HS-27A (cell line): Measurements from ENCODE around the gene TPD52L1.
"Not testable (repeated sequence)": the region's sequence is repeated elsewhere in the genome, so short reads cannot be mapped to it uniquely, and the experiment has no call there.

Experiments
- DNase-seq: peaks from one replicate; pipeline ENCODE4 v3.0.0-alpha.2; 2012; ENCODE audit warnings: low read depth, missing footprints

Gene TPD52L1

DNA sequence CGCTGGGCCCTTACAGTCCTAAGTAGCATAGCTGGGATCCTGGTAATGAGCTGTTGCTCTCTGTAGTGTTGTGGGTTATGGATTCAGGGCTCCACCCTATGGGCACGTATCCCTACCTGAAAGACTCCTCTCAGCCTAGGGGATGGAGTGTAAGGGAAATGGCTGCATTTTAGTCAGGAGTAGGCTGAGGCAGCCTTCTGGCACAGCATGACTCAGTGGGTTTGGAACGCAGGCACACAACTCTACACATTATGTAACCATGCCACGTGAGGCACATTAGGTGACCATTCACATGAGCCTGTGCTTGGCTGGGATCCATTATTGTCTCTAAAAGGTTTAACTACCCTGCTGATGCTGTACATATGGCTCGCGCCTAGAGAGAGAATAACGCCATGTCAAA is 120.4 kb downstream of the TPD52L1 start:
- no peak for DNase-seq

GRCh38 chr6:125274935-125275334 is 121.4 kb downstream of the TPD52L1 start:
- no peak for DNase-seq

DNA sequence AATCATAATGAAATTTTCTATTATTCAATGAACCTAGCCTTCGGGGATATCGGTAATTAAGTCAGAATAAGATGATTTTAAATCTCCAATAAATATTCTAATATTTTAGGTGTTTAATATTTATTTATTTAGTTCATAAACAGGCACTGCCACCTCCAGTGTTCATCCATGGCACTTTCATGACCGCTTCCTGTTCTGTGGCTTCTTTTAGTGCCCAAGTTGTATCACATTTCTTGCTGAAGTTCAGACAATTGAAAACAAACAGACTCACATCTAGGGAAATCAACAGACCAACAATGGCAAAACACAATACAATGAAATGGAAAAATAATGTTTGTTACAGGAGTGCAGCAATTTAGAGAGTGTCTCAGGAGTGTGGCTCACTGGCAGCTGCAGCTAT is 122.2 kb downstream of the TPD52L1 start:
- DNase-seq, result no peak

DNA sequence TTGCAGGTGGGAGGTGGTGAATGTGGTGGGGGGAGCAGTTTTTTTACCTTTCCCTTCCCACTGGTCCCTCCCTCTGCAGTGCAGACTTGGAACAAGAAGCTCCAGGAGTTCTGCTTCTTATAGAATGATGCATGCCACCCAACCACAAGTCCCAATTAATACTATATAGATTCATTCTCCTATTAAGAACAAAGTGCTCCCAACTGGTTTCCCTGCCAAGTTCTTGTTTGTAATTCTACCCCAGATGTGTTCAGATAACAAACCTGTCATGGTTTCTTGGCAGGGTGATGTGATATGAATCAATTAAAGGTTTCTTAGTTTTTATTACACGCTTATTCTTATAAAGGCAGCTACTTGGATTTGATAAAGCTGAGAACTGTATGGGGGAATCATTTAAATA is 124.3 kb downstream of the TPD52L1 start:
- no peak for DNase-seq

- DNase-seq, result no peak
Observed at GRCh38 chr6:125279961-125280360, 126.4 kb downstream of the TPD52L1 start.

GRCh38 chr6:125280370-125281035 is 126.9 kb downstream of the TPD52L1 start:
- DNase-seq, result not testable (repeated sequence)

DNA sequence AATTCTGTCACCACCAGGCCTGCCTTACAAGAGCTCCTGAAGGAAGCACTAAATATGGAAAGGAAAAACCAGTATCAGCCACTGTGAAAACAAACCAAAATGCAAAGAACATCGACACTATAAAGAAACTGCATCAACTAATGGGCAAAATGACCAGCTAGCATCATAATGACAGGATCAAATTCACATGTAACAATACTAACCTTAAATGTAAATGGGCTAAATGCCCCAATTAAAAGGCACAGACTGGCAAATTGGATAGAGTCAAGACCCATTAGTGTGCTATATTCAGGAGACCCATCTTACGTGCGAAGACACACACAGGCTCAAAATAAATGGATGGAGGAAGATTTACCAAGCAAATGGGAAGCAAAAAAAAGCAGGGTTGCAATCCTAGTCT is 128.9 kb downstream of the TPD52L1 start:
- DNase-seq, result not testable (repeated sequence)

DNA sequence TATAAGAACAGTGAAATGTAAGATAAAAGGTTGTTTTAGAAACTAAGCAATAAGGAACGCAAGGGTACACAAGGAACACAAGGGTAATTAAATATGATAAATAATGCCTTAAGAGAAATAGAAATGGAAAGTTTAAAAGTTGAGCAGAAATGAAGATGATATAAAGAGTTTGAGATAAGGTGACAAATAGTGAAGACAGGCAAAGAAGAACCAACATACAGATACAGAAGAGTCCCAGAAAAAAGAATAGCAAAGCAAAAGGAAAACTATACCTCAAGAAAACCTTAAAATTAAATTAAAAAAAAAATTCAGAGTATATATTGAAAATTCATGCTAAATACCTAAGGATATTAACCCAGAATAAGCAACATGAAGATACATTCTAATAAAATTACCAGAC is 131.8 kb downstream of the TPD52L1 start:
- DNase-seq, result no peak

DNA sequence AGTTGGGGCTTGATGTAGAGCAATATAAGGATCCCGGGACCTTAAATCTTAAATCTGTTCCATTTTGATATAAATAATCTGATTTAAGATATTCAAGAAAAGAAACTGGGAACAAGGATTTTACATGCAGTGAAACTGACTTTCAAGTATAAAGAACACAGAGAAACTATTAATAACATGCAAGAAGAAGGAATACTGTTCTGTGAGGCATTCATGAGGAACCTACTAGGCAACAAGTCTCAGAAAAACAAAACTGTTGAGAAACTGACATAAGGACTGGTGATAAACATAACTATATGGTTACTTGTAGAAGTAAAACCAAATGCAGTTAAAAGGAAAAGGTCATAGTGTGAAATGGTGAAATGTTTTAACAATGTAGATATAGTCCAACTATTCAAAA is 132.4 kb downstream of the TPD52L1 start:
- DNase-seq, result no peak

DNA sequence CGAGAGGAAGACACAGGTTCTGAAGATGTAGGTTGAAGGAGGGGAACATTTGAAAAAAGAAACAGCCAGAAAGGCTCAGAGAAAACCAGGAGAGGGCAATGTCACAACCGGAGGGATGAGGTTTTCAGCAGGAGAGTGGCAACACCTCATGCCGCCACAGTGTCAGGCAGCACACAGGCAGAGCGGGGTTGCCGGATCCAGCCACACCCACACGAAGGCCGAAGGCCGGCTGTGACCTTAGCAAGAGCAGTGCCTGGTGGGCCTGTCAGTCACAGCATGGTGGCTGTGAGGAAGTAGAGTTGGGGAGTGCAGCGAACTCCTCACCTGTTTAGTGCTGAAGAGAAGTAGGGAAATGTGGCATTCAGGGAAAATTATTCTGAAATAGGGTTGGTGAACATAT is 134.1 kb downstream of the TPD52L1 start:
- no peak for DNase-seq

GRCh38 chr6:125293587-125293986 is 140.0 kb downstream of the TPD52L1 start:
- no peak for DNase-seq

- DNase-seq, result no peak
Observed at GRCh38 chr6:125294036-125294435, 140.5 kb downstream of the TPD52L1 start.

GRCh38 chr6:125294925-125295324 is 141.4 kb downstream of the TPD52L1 start:
- DNase-seq, result no peak

DNA sequence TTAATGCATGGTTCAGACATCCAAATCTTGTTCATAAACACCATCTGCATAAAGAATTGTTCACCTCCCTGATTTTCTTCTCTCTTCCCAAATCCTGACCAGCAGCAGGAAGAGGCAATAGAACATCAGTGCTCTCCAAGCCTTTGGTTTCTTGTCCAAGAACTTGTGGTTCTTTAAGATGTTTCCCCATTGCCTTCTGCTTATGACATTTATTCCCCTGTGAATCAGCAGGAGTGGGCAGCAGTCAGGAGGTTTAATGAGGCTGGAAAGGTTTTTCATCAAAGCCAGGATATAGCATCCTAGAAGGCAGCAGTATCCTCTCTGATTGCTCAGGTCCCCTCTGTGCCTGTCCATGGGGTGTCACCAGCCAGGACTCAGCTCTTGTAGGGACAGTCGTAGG is 142.9 kb downstream of the TPD52L1 start:
- no peak for DNase-seq

GRCh38 chr6:125299257-125299656 is 145.7 kb downstream of the TPD52L1 start:
- no peak for DNase-seq

DNA sequence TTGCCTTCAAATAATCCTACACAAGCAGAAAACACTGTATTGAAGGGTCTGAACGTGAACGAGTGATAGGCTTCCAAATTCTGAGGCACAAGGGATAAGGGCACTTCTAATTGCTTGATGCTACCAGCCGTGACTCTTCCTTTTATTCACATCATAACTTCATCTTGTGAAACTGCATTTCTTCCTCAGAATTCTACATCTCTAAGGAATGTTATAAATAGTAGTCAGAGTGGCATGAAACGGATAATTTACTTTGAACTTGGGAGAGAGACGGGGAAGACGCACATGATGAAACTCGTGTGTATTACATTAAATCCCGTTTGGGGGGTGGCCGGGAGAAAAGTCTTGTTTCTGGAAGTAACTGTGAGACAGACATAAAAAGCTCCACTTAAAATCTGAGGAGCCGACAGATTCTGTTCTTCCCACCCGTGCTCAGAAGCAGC is 147.4 kb downstream of the TPD52L1 start:
- no peak for DNase-seq

DNA sequence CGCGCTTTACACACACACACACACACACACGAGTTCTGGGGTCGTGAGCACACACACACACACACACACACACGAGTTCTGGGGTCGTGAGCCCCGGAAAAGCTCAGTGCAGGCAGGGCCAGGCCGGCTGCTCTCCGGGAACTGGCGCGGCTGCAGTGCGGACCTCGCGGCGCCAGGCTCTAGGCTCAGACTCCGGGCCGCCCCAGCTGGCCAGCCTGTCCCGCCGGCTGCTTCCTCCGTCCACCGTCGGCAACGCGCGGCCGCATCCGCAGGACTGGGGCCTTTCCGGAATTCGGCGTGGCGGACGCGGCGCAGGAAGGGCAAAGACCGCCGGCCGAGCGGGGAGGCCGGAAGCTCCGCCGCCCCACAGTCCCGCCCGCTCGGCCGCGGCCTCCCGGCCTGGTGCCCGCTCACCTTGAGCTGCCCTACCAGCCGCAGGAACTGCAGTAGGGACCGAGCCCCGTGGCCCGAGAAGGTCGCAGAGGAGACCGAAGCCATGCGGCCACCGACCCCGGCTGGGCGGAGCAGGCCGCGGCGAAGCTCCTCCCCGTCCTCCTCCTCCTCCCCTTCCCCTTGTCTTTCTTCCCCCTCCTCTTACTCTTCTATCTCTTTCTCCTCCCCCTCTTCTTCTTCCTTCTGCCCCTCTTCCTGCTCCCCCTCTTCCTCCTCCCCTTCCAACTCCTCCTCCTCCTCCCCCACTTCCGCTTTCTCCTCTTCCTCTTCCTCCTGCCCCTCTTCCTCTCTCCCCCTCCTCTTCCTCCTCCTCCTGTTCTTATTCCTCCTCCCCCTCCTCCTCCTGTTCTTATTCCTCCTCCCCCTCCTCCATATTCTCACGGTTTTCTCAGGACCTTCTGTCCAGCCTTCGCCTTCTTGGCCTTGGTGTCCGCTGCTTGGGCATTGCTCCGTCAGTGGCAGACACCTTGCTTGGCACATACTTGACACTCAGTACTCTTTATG is 148.1 kb downstream of the TPD52L1 start, which contains the start of gene HDDC2:
Gene HDDC2, minus strand, starts transcription at position 533 of the 957 bp plus-strand sequence. Its CDS starts 35 bp downstream, at position 498.
- DNase-seq, result no peak

- no peak for DNase-seq
Observed at GRCh38 chr6:125302840-125303511, 149.4 kb downstream of the TPD52L1 start.

DNA sequence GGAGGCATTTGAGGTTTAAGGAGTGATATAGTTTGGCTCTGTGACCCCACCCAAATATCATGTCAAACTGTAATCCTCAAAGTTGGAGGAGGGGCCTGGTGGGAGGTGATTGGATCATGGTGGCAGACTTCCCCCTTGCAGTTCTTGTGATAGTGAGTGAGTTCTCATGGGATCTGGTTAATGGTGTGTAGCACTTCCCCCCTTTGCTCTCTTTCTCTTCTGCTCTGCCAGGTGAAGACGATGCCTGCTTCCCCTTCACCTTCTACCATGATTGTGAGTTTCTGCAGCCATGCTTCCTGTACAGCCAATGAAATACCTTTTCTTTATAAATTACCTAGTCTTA is 149.9 kb downstream of the TPD52L1 start:
- no peak for DNase-seq

DNA sequence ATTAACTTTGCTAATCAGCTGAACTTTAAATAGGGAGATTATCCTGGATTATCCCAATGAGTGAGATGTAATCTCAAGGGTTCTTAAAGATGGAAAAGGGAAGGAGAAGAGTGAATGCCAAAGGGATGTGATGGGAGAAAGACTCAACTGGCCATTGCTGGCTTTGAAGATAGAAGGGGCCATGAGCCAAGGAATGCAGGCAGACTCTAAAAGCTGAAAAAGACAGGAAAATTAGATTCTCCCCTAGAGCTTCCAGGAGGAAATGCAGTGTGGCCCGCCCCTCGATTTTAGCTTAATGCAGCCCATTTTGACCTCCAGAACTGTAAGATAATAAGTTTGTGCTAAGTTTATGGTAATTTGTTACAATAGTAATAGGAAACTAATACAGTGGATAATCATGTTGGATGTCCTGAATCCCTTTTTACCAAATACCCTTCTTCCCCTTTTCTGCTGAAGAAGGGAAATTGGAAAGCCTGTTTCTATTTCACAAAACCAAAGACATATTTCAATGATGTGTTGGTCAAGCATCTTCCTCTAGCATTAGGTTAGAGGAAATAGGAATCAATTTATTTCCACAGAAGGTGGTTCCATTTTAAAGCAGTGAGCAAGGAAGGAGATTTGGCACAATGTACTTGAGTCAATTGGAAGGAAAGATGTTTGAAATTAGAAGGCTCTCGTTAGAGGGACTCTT is 151.5 kb downstream of the TPD52L1 start:
- DNase-seq, result no peak

DNA sequence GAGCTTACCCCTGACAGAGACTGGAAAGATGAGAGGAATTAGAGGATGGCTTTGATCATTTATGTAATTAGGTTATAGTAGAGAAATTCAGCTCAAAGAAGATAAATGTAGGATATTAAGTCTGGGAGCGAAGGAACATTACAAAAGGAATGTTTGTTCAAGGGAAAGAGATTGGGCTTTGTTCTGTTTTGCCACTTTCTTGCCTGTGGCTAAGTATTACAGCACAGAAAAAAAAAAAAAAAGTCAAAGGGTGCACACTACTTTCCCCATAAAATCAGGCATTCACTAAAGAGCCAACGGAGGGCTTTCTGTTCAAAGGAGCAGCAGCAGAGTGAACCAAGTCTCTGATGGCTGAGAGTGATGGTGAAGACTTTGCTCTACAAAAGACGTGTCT is 153.2 kb downstream of the TPD52L1 start:
- DNase-seq, result no peak
